Mucosa of rectum (tissue), 2 donors: Measurements from ENCODE around the gene FBXL15.
A peak's percentile ranks its signal among the peaks of the same experiment; 100 is the strongest.

Experiments used
- H3K27ac ChIP-seq, 2 donors: one replicate each; pipeline ENCODE4 v1.7.0; 2013; ENCODE audit warnings: inconsistent platforms in 2 of 2, low read depth in 2 of 2, low read length in 2 of 2
- H3K27me3 ChIP-seq, 2 donors: one replicate each; pipeline ENCODE4 v1.7.0; 2013; ENCODE audit warnings: low read length in 2 of 2; ENCODE audit not compliant: control insufficient read depth in 2 of 2, insufficient read depth in 2 of 2
- H3K36me3 ChIP-seq, 2 donors: one replicate each; pipeline ENCODE4 v1.7.0; 2013; ENCODE audit warnings: low read length in 2 of 2; ENCODE audit not compliant: control insufficient read depth in 2 of 2, insufficient read depth in 2 of 2
- H3K4me1 ChIP-seq, 2 donors: one replicate each; pipeline ENCODE4 v1.7.0; 2013; ENCODE audit warnings: low read length in 2 of 2, mild to moderate bottlenecking in 1 of 2; ENCODE audit not compliant: control insufficient read depth in 2 of 2, insufficient read depth in 2 of 2
- H3K4me3 ChIP-seq, 2 donors: one replicate each; pipeline ENCODE4 v1.7.0; 2013; ENCODE audit warnings: low read length in 2 of 2
- H3K9ac ChIP-seq, 2 donors: one replicate each; pipeline ENCODE4 v1.7.0; 2013; ENCODE audit warnings: low read length in 2 of 2, low read depth in 1 of 2, mild to moderate bottlenecking in 1 of 2
- H3K9me3 ChIP-seq, 2 donors: one replicate each; pipeline ENCODE4 v1.7.0; 2013; ENCODE audit warnings: low read length in 2 of 2; ENCODE audit not compliant: control insufficient read depth in 2 of 2
- donor health status: healthy.
- donor health status: Normal muscosa, but diverticular disease.

The FBXL15 gene

DNA sequence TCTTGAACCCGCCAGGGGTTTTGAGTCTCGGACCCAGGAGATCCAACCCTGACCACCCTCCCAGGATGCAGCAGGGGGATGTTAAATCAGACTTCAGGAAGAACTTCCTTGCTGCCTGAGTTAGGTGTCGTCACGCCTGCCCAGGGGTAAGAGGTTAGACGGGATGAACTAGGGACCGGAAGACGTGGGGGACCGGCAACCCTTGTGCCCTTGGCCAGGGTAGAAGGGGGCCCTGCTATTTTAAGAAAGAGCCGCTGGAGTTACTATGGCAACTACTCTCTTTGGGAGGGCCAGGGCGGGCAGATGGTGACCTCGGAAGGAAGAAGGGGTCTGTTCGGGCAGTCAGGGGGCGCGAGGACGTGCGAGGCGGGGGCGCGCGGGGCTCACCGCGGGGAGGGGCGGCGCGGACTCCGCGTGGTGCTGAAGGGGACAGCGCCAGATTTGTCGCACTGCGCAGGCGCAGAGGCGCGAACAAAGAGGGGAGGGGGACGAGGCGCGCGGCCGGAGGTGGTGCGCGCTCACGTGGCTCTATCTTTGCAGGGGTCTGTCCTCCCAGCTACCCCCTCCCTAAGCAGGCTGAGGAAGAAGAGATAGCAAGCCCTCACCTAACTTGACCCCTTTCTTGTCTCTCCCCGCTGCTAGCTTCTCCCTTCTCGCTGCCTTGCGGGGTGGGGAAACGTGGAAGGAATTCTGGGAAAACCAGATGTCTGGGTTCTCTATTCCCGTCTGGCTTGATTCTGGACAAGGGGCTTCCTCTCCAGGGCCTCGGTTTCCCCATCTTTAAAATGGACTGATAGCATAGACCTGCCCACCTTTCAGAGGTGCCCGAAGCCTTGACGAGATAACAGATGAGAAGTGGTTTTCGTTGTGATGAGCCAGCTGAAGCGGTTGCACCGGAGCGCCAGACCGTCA lies 1.1 kb upstream of the FBXL15 start:
- Histone ChIP-seq H3K4me1 (peaks cover 29 to 33% of the 10 kb centered on the region in 2 donors), H3K36me3 (peaks cover 7 to 13% of the 10 kb centered on the region in 2 donors), H3K27me3 (peaks cover 9 to 13% of the 10 kb centered on the region in 2 donors), H3K4me3 (peak overlapping the region; percentile 92 to 98), H3K9ac (peak overlapping the region in 1 of 2 donors; percentile 91), H3K9me3 (no peaks in the 10 kb centered on the region), H3K27ac (peak overlapping the region in 1 of 2 donors; percentile 95)

DNA sequence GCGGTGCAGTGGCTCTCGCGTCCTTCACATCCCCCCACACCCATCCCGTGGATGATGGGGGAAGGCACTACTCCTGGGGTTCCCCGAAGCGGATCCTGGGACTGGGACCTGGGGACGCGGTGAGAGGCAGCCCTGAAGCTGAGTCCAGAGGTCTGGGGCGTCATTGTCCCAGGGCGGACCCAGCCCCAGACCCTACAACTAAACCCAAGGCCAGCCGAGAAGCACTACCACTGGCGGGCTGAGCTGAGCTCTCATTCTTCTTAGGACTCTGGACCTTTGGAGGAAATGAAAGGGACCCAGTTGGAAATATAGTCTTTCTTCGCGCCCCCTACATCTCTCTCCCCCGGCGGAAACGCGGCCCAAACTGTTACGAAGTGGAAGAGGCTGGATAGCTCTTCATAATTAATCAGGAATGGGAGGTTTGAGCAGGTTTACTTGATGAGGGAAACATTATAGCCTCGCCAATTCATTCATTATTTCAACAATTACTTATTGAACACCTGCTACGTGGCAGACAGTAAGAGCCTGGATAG lies 389 bp upstream of the FBXL15 start:
- Histone ChIP-seq H3K36me3 (peaks cover 9 to 16% of the 10 kb centered on the region in 2 donors), H3K9me3 (no peaks in the 10 kb centered on the region), H3K4me3 (peak overlapping the region; percentile 92 to 98), H3K27me3 (peaks cover 6 to 11% of the 10 kb centered on the region in 2 donors), H3K9ac (peak overlapping the region; percentile 88 to 91), H3K27ac (peak overlapping the region; percentile 92 to 95), H3K4me1 (peaks cover 29 to 33% of the 10 kb centered on the region in 2 donors)

GRCh38 chr10:102421507-102421756 lies 796 bp downstream of the FBXL15 start:
- peak overlapping the region; percentile 92 to 95 for H3K27ac ChIP-seq
- H3K4me1 ChIP-seq = peaks cover 29 to 33% of the 10 kb centered on the region in 2 donors
- peak overlapping the region; percentile 92 to 98 for H3K4me3 ChIP-seq
- no peaks in the 10 kb centered on the region for H3K9me3 ChIP-seq
- H3K9ac ChIP-seq = peak overlapping the region; percentile 88 to 91
- peaks cover 6% of the 10 kb centered on the region in 2 donors for H3K27me3 ChIP-seq
- H3K36me3 ChIP-seq = peaks cover 9 to 16% of the 10 kb centered on the region in 2 donors

- peaks cover 6% of the 10 kb centered on the region in 2 donors for H3K27me3 ChIP-seq
- peak overlapping the region; percentile 92 to 95 for H3K27ac ChIP-seq
- H3K9ac ChIP-seq = peak overlapping the region; percentile 88 to 91
- H3K9me3 ChIP-seq = no peaks in the 10 kb centered on the region
- H3K36me3 ChIP-seq = peaks cover 9 to 16% of the 10 kb centered on the region in 2 donors
- peaks cover 29 to 33% of the 10 kb centered on the region in 2 donors for H3K4me1 ChIP-seq
- H3K4me3 ChIP-seq = peak overlapping the region; percentile 92 to 98
Observed at GRCh38 chr10:102421757-102422512, 1.3 kb downstream of the FBXL15 start.

- H3K4me1 ChIP-seq = peaks cover 29 to 33% of the 10 kb centered on the region in 2 donors
- no peaks in the 10 kb centered on the region for H3K9me3 ChIP-seq
- peak overlapping the region; percentile 92 to 98 for H3K4me3 ChIP-seq
- H3K9ac ChIP-seq = peak overlapping the region; percentile 88 to 91
- H3K27me3 ChIP-seq = peaks cover 6% of the 10 kb centered on the region in 2 donors
- peaks cover 9 to 19% of the 10 kb centered on the region in 2 donors for H3K36me3 ChIP-seq
- H3K27ac ChIP-seq = peak overlapping the region; percentile 92 to 95
Observed at GRCh38 chr10:102422545-102423129, 2.0 kb downstream of the FBXL15 start.

DNA sequence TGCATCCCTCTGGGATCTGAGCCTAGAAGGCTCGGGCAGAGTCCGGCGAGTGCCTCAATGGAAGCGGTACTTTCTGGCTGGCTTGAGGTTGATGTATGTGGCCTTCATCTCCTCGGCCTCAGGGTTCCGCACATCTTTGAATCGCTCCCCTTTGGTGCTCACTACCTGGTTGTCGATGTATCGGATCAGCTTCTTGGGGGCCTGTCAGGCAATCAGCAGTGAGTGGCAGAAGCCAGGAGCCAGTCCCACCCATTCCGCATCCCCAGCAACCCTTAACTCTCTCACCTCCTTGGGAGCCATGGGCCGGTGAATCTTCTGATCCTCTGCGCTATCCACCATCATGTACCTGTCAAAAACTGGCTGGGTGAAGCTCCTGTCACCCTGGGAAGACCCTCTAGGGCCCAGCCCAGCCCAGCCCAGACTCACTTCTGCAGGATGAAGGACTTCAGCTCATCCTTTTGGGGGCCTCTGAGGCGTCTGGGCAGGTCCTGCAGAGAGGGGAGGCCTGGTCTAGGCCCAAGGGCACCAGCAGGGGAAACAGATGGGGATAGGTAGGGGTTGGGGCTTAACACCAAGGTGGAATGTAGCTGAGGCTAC lies 2.8 kb downstream of the FBXL15 start:
- Histone ChIP-seq H3K9ac (no peak overlapping the region), H3K27ac (no peak overlapping the region), H3K36me3 (peaks cover 9 to 19% of the 10 kb centered on the region in 2 donors), H3K4me1 (peaks cover 29 to 33% of the 10 kb centered on the region in 2 donors), H3K27me3 (peaks cover 0 to under 1% of the 10 kb centered on the region in 2 donors), H3K9me3 (no peaks in the 10 kb centered on the region), H3K4me3 (peak overlapping the region; percentile 92 to 98)

DNA sequence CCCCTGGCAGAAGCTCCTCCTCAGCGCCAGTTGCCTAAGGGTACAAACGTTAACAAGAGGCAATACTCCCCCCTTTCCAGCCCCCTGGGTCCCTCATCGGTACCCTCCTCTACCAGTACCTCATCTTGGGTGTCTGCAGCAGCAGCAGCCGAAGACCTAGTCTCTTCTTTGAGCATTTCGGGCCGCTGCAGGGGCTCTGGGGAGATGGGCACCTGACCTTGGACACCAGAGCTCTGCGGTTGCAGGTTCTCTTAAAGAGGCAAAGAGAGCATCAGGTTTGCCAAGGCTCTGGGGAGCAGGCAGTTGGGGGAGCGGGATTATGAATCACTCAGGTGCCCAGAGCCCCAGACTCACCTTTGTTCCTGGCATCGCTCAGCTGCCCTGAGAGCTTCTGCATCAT lies 3.5 kb downstream of the FBXL15 start:
- Histone ChIP-seq H3K4me3 (no peak overlapping the region), H3K27me3 (no peaks in the 10 kb centered on the region), H3K27ac (no peak overlapping the region), H3K9me3 (no peaks in the 10 kb centered on the region), H3K4me1 (peaks cover 29 to 30% of the 10 kb centered on the region in 2 donors), H3K36me3 (peaks cover 9 to 19% of the 10 kb centered on the region in 2 donors), H3K9ac (no peak overlapping the region)

DNA sequence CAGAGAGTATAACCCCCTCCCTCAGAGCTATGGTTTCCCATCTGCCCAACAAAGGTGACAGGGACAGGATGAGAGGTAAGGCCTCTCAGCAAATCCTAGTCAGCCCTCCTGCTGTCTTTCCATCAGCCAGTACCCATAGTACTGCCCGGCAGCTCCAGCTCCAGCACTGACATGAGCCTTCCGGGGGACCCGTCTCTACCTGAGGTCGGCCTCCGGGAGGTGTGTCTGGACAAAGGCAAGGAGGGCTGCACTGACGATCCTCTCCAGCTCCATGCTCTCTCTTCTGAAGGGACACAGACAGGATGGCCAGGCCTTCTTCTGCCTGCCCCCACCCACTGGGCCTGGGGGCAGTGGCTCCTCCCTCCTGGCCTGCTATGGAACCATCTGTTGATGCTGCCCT lies 4.3 kb downstream of the FBXL15 start:
- H3K27ac ChIP-seq = no peak overlapping the region
- H3K27me3 ChIP-seq = no peaks in the 10 kb centered on the region
- H3K4me3 ChIP-seq = no peak overlapping the region
- no peak overlapping the region for H3K9ac ChIP-seq
- no peaks in the 10 kb centered on the region for H3K9me3 ChIP-seq
- H3K4me1 ChIP-seq = peaks cover 22 to 23% of the 10 kb centered on the region in 2 donors
- H3K36me3 ChIP-seq = peaks cover 9 to 19% of the 10 kb centered on the region in 2 donors

DNA sequence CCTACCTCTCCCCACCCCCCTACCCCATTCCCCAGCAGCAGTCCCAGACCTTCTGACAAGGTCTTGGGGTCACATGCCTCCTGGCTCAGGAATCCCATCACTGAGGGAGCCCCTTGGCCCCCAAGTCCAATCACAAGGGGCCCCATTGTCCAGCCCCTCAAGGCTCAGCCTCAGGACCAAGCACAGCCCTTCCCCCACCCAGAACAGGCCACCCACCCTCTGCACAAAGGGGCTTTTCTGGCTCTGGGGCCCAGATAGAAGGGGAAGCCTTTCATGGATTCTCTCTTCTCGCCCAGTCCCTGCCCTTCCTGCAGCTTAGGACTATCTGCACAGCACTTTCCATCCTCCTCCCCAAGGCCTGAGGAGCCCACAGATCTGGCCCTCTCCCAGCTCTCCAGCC lies 4.8 kb downstream of the FBXL15 start:
- Histone ChIP-seq H3K4me3 (no peak overlapping the region), H3K9me3 (no peaks in the 10 kb centered on the region), H3K36me3 (peaks cover 9 to 19% of the 10 kb centered on the region in 2 donors), H3K27me3 (no peaks in the 10 kb centered on the region), H3K9ac (no peak overlapping the region), H3K27ac (no peak overlapping the region), H3K4me1 (peaks cover 18% of the 10 kb centered on the region in 2 donors)
